ENCODE results near the gene MCAT. TPM values are rescaled to one million over a fixed set of nuclear protein-coding genes. Genes with fewer than 3 reads are reported as not detected.

Gene MCAT
- total RNA-seq, 1 donor, result 21.4 TPM

DNA sequence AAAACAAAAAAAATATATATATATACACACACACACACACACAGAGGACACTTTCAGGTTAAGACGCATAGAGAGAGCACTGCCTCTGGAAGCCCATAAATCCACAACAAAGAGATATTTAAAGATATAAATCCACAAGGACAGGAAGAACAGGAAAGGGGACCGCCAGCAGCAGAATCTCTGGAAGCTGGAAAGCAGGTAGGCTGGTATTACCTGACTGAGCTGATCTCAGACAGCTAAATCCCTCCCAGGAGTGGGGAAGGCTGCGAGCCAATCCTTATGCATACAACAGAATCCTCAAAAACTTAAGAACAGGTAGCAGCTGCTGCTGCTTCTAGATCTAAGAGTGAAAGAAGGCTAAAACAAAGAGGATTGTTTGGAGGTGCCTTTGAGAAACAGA is 1.8 kb upstream of the MCAT start:
- Histone ChIP-seq H3K79me2 (ENCODE audit: insufficient read depth, low read length) (peaks cover 24% of the 10 kb centered on the region), H3K27ac (ENCODE audit: low read depth, low read length) (no peak overlapping the region), H3K27me3 (ENCODE audit: insufficient read depth, low read length) (no peaks in the 10 kb centered on the region), H3K4me3 (ENCODE audit: insufficient read depth, low read length) (no peak overlapping the region), H3K4me1 (ENCODE audit: insufficient read depth, low read length) (peaks cover 6% of the 10 kb centered on the region), H3K4me2 (ENCODE audit: insufficient read depth, low read length) (no peak overlapping the region), H2AFZ (ENCODE audit: low read length) (no peak overlapping the region), H3K9me3 (ENCODE audit: low read depth, low read length) (no peaks in the 10 kb centered on the region), H3K36me3 (ENCODE audit: insufficient read depth, low read length) (peaks cover 4% of the 10 kb centered on the region), H4K20me1 (ENCODE audit: insufficient read depth, low read length) (no peaks in the 10 kb centered on the region)
- TF ChIP-seq, protein P1, sequence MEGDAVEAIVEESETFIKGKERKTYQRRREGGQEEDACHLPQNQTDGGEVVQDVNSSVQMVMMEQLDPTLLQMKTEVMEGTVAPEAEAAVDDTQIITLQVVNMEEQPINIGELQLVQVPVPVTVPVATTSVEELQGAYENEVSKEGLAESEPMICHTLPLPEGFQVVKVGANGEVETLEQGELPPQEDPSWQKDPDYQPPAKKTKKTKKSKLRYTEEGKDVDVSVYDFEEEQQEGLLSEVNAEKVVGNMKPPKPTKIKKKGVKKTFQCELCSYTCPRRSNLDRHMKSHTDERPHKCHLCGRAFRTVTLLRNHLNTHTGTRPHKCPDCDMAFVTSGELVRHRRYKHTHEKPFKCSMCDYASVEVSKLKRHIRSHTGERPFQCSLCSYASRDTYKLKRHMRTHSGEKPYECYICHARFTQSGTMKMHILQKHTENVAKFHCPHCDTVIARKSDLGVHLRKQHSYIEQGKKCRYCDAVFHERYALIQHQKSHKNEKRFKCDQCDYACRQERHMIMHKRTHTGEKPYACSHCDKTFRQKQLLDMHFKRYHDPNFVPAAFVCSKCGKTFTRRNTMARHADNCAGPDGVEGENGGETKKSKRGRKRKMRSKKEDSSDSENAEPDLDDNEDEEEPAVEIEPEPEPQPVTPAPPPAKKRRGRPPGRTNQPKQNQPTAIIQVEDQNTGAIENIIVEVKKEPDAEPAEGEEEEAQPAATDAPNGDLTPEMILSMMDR (IDR thresholded peaks at IDR 0.05; ENCODE audit: extremely low read depth, low read depth, low read length), result no peak
- peak; percentile 76 for DNase-seq (ENCODE audit: insufficient read length, low spot score, missing footprints)

DNA sequence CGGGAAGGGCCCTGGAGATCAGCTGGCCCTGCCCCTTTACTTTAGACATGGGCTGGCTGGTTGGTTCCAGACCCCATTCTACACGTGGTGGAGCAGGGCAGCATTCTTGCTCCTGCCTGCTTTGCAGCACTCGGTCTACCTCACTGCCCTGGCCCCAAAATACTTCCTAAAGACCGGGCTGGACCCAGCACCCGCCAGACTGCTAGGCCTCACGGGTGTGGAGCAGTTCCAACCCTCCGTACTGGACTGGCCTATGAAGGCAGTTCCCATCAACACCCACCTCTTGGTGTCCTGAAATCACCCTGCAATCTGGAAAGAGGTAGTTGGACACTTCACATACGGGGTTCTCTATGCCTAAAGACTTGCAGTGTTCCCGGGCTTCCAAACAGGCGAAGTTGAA is 6.4 kb downstream of the MCAT start:
- TF ChIP-seq, protein P1 (IDR thresholded peaks at IDR 0.05; ENCODE audit: extremely low read depth, low read depth, low read length), result no peak
- Histone ChIP-seq H2AFZ (ENCODE audit: low read length) (no peak overlapping the region), H3K9me3 (ENCODE audit: low read depth, low read length) (no peaks in the 10 kb centered on the region), H3K27me3 (ENCODE audit: insufficient read depth, low read length) (no peaks in the 10 kb centered on the region), H3K36me3 (ENCODE audit: insufficient read depth, low read length) (peaks cover 46% of the 10 kb centered on the region), H3K4me1 (ENCODE audit: insufficient read depth, low read length) (peaks cover 1% of the 10 kb centered on the region), H4K20me1 (ENCODE audit: insufficient read depth, low read length) (no peaks in the 10 kb centered on the region), H3K4me2 (ENCODE audit: insufficient read depth, low read length) (no peak overlapping the region), H3K4me3 (ENCODE audit: insufficient read depth, low read length) (no peak overlapping the region), H3K27ac (ENCODE audit: low read depth, low read length) (no peak overlapping the region), H3K79me2 (ENCODE audit: insufficient read depth, low read length) (peaks cover 11% of the 10 kb centered on the region)
- DNase-seq (ENCODE audit: insufficient read length, low spot score, missing footprints), result no peak

DNA sequence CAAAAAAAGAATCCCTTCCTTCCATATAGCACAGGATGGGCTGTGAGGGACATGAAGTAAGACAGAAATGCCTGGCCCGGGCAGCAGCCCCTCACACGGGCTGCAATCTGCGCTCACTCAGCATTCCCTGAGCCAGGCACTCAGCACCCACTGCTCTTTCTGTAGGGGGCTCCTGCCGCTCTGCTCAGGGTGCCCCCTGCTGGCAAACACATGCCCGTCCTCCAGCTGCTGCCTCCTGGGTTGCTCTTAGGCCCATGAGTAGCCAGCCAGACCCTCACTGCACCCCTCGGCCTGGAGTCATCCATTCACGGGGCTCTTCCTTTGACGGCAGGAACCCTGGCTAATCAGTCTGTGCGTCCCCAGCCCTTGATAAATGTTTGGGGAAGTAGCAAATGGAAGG is 6.9 kb downstream of the MCAT start:
- Histone ChIP-seq H3K36me3 (ENCODE audit: insufficient read depth, low read length) (peaks cover 50% of the 10 kb centered on the region), H3K79me2 (ENCODE audit: insufficient read depth, low read length) (peaks cover 8% of the 10 kb centered on the region), H2AFZ (ENCODE audit: low read length) (no peak overlapping the region), H4K20me1 (ENCODE audit: insufficient read depth, low read length) (no peaks in the 10 kb centered on the region), H3K4me3 (ENCODE audit: insufficient read depth, low read length) (no peak overlapping the region), H3K27ac (ENCODE audit: low read depth, low read length) (no peak overlapping the region), H3K9me3 (ENCODE audit: low read depth, low read length) (no peaks in the 10 kb centered on the region), H3K4me2 (ENCODE audit: insufficient read depth, low read length) (no peak overlapping the region), H3K27me3 (ENCODE audit: insufficient read depth, low read length) (no peaks in the 10 kb centered on the region), H3K4me1 (ENCODE audit: insufficient read depth, low read length) (no peaks in the 10 kb centered on the region)
- peak; percentile 90 for DNase-seq (ENCODE audit: insufficient read length, low spot score, missing footprints)
- TF ChIP-seq, protein P1 (IDR thresholded peaks at IDR 0.05; ENCODE audit: extremely low read depth, low read depth, low read length), result peak; percentile 56

DNA sequence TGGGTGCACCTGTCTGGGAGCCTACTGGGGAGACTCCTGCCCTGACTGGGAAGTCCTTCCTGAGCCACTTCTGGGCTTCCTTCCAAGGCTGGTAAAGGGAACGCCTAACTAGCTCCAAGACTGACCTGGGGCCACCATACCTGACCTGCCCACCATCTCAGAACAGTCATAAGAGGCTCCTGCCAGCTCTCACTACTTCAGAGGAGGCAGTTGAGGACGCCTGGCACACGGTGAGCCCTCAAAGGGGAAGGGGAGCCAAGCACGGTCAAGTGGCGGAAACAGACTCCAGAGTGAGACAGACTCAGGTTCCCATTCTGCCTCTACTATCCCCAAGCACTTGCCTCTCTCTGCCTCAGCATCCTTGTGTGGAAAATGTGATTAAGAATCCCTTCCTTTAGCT is 7.6 kb downstream of the MCAT start:
- H3K4me2 ChIP-seq (ENCODE audit: insufficient read depth, low read length), result no peak overlapping the region
- H3K36me3 ChIP-seq (ENCODE audit: insufficient read depth, low read length), result peaks cover 50% of the 10 kb centered on the region
- H3K27me3 ChIP-seq (ENCODE audit: insufficient read depth, low read length), result no peaks in the 10 kb centered on the region
- no peak overlapping the region for H3K4me3 ChIP-seq (ENCODE audit: insufficient read depth, low read length)
- peaks cover 3% of the 10 kb centered on the region for H3K79me2 ChIP-seq (ENCODE audit: insufficient read depth, low read length)
- no peaks in the 10 kb centered on the region for H4K20me1 ChIP-seq (ENCODE audit: insufficient read depth, low read length)
- no peak overlapping the region for H3K27ac ChIP-seq (ENCODE audit: low read depth, low read length)
- TF ChIP-seq, protein P1 (IDR thresholded peaks at IDR 0.05; ENCODE audit: extremely low read depth, low read depth, low read length), result no peak
- no peak for DNase-seq (ENCODE audit: insufficient read length, low spot score, missing footprints)
- no peaks in the 10 kb centered on the region for H3K9me3 ChIP-seq (ENCODE audit: low read depth, low read length)
- H2AFZ ChIP-seq (ENCODE audit: low read length), result no peak overlapping the region
- no peaks in the 10 kb centered on the region for H3K4me1 ChIP-seq (ENCODE audit: insufficient read depth, low read length)
